Measurements from ENCODE around the gene CNIH1. TPM values are rescaled to one million over a fixed set of nuclear protein-coding genes. Genes with fewer than 3 reads are reported as not detected.
"Not testable (repeated sequence)": the region's sequence is repeated elsewhere in the genome, so short reads cannot be mapped to it uniquely, and the experiment has no call there.

The CNIH1 gene
- total RNA-seq, 1 donor from 2014 or later: 101 TPM

- DNase-seq (ENCODE audit: low spot score): no peak
Observed at GRCh38 chr14:54470701-54471100, 29.5 kb upstream of the CNIH1 start.

GRCh38 chr14:54467280-54467679 is 26.1 kb upstream of the CNIH1 start:
- DNase-seq (ENCODE audit: low spot score): no peak

- no peak for DNase-seq (ENCODE audit: low spot score)
Observed at GRCh38 chr14:54465654-54466053, 24.5 kb upstream of the CNIH1 start.

- DNase-seq (ENCODE audit: low spot score): no peak
Observed at GRCh38 chr14:54462048-54462447, 20.9 kb upstream of the CNIH1 start.

GRCh38 chr14:54459106-54459505 is 17.9 kb upstream of the CNIH1 start:
- DNase-seq (ENCODE audit: low spot score): no peak

- DNase-seq (ENCODE audit: low spot score): not testable (repeated sequence)
Observed at GRCh38 chr14:54458536-54458935, 17.4 kb upstream of the CNIH1 start.

GRCh38 chr14:54457609-54457996 is 16.4 kb upstream of the CNIH1 start:
- no peak for DNase-seq (ENCODE audit: low spot score)

- DNase-seq (ENCODE audit: low spot score): not testable (repeated sequence)
Observed at GRCh38 chr14:54456820-54457608, 15.8 kb upstream of the CNIH1 start.

- no peak for DNase-seq (ENCODE audit: low spot score)
Observed at GRCh38 chr14:54455363-54455762, 14.2 kb upstream of the CNIH1 start.

- not testable (repeated sequence) for DNase-seq (ENCODE audit: low spot score)
Observed at GRCh38 chr14:54453990-54454389, 12.8 kb upstream of the CNIH1 start.

GRCh38 chr14:54453252-54453651 is 12.1 kb upstream of the CNIH1 start:
- DNase-seq (ENCODE audit: low spot score): no peak

- DNase-seq (ENCODE audit: low spot score): no peak
Observed at GRCh38 chr14:54451961-54452360, 10.8 kb upstream of the CNIH1 start.

- no peak for DNase-seq (ENCODE audit: low spot score)
Observed at GRCh38 chr14:54451121-54451601, 10.0 kb upstream of the CNIH1 start.

GRCh38 chr14:54450535-54450934 is 9.4 kb upstream of the CNIH1 start:
- no peak for DNase-seq (ENCODE audit: low spot score)

- no peak for DNase-seq (ENCODE audit: low spot score)
Observed at GRCh38 chr14:54447231-54447692, 6.1 kb upstream of the CNIH1 start.

- DNase-seq (ENCODE audit: low spot score): no peak
Observed at GRCh38 chr14:54446161-54446693, 5.1 kb upstream of the CNIH1 start.

- no peak for DNase-seq (ENCODE audit: low spot score)
Observed at GRCh38 chr14:54444681-54445080, 3.5 kb upstream of the CNIH1 start.

GRCh38 chr14:54443981-54444380 is 2.8 kb upstream of the CNIH1 start:
- DNase-seq (ENCODE audit: low spot score): no peak

GRCh38 chr14:54442961-54443360 is 1.8 kb upstream of the CNIH1 start:
- not testable (repeated sequence) for DNase-seq (ENCODE audit: low spot score)

GRCh38 chr14:54440476-54440872 is 700 bp downstream of the CNIH1 start:
- DNase-seq (ENCODE audit: low spot score): no peak

GRCh38 chr14:54440037-54440436 is 1.1 kb downstream of the CNIH1 start:
- DNase-seq (ENCODE audit: low spot score): no peak

- no peak for DNase-seq (ENCODE audit: low spot score)
Observed at GRCh38 chr14:54438703-54439102, 2.5 kb downstream of the CNIH1 start.

- not testable (repeated sequence) for DNase-seq (ENCODE audit: low spot score)
Observed at GRCh38 chr14:54437954-54438353, 3.2 kb downstream of the CNIH1 start.
